Ovary (tissue), 9 donors: ENCODE measurements around the gene CNTN5. TPM values are rescaled to one million over a fixed set of nuclear protein-coding genes. Genes with fewer than 3 reads are reported as not detected.

Source experiments
- DNase-seq, 5 donors: peaks; one replicate each; pipeline ENCODE4 v3.0.0-alpha.2; 2019 to 2020
- H3K27ac ChIP-seq, 2 donors: fragments of 200-600 bp; one replicate each; pipeline versions ENCODE4 v1.5.1 to v1.8.0; 2019 to 2022
- H3K27me3 ChIP-seq: fragments of 200-600 bp; one replicate; pipeline ENCODE4 v1.8.0; 2022
- H3K36me3 ChIP-seq: fragments of 200-600 bp; sonication (generic); one replicate; pipeline ENCODE4 v1.5.1; 2019
- H3K4me1 ChIP-seq: one replicate; pipeline ENCODE4 v1.8.1; 2013; ENCODE audit warnings: mild to moderate bottlenecking, moderate library complexity; ENCODE audit not compliant: insufficient read depth
- H3K4me3 ChIP-seq: fragments of 200-600 bp; sonication (generic); one replicate; pipeline ENCODE4 v1.5.1; 2017
- H3K9me3 ChIP-seq, 2 donors: fragments of 200-600 bp in 1 of 2; sonication (generic) in 1 of 2; one replicate each; pipeline versions ENCODE4 v1.5.1 to v1.8.1; 2013 to 2019; ENCODE audit warnings: mild to moderate bottlenecking in 1 of 2, moderate library complexity in 1 of 2
- CTCF ChIP-seq, 3 donors: fragments of 450-650 bp in 2 of 3; fragments of 200-600 bp in 1 of 3; IDR thresholded peaks; one replicate each; pipeline versions ENCODE4 v1.5.1 to v1.8.0; 2016 to 2022; ENCODE audit warnings: antibody characterized with exemption in 3 of 3, mild to moderate bottlenecking in 1 of 3
- EP300 ChIP-seq: sonication (generic); formaldehyde crosslinking; IDR thresholded peaks from one replicate; pipeline ENCODE4 v1.6.1; 2017; ENCODE audit warnings: antibody characterized with exemption
- POLR2A ChIP-seq: fragments of 450-650 bp; IDR thresholded peaks from one replicate; pipeline ENCODE4 v1.6.1; 2017; ENCODE audit warnings: antibody characterized with exemption, mild to moderate bottlenecking, moderate library complexity
- WGBS, 3 donors: extraction: QIAGEN DNeasy Blood & Tissue Kit in 1 of 3; methylation state at CpG; one replicate each; pipeline versions ENCODE4 v1.1.5 to v1.1.7; 2013 to 2017; 5-methylcytosine and 5-hydroxymethylcytosine counted together
- intact Hi-C, 4 donors: fragments of 100-400 bp; cut with DNase I; formaldehyde crosslinking; loops; one replicate each; pipeline versions ENCODE4 v1.11.0 to v1.15.1; 2022 to 2023
- polyA plus RNA-seq, 2 donors: library from polyadenylated mRNA; stranded (reverse); fragments of 200-250 nt in 1 of 2; fragments of 350-450 nt in 1 of 2; fragmentation: Illumina TruSeq in 1 of 2; extraction: RNeasy Lipid Tissue Mini Kit (QIAGEN cat#74804) in 1 of 2; gene quantifications; one replicate each; pipeline ENCODE4 v1.2.3, GENCODE V29; 2013 to 2014
- total RNA-seq, 7 donors: library from RNA; depleted of rRNA in 2 of 7; stranded (reverse); fragments of >200 nt in 2 of 7; fragmentation: NEBNext Ultra II Directional in 3 of 7; extraction: Animal tissue kit (Norgen Biotek cat#: 25700) in 3 of 7; gene quantifications; one replicate each; pipeline versions ENCODE4 v1.1.0 to v1.2.4, GENCODE V29; 2016 to 2023
- donor health status: DM: no; HTN: no; CAD: no; lungs with moderate emphysema.
- donor health status: DM: no; HTN: no; CAD: no.
- donor health status: Bipolar disorder and iron deficiency.
- donor health status: DM: yes; HTN: yes; CAD: no.
- donor health status: DM: no; HTN: no; CAD: no.
- donor health status: DM: yes; HTN: yes; CAD: no.

CNTN5 gene
- total and polyA plus RNA-seq, 9 donors = 0.02 to 1.1 (median 0.15) TPM; not detected in 5

- Histone ChIP-seq H3K27me3 (no peaks in the 10 kb centered on the region), H3K36me3 (no peaks in the 10 kb centered on the region), H3K4me3 (no peak overlapping the region), H3K9me3 (no peaks in the 10 kb centered on the region), H3K27ac (no peak overlapping the region), H3K4me1 (no peaks in the 10 kb centered on the region)
- TF ChIP-seq POLR2A (no peak), CTCF (IDR thresholded peaks at IDR 0.05) (no peak), EP300 (no peak)
- intact Hi-C loops = no loop called here
- no peak for DNase-seq
- 45 to 62% (median 58%) methylated on average over 5 of the region's 5 CpGs for WGBS, 3 donors
Observed at GRCh38 chr11:99349151-99349673, 328.5 kb downstream of the CNTN5 start.

DNA sequence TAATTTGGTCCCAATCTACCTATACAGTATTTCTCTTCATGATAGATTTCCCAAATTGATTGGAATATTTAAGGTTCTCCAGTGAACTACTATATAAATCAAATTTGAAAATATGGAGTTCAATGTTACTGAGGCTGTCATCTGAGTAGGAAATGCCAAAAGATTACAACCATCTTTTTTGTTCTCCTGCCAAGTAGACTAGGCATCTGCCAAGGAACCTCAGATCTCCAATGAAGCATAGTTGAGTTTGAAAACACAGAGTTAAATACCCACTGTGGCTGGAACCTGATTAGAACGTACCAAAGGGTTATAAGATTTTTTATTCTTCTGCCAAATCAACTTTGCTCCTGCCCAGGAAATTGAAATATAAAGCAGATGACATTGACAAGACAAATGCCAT lies 330.9 kb downstream of the CNTN5 start:
- TF ChIP-seq CTCF (IDR thresholded peaks at IDR 0.05) (no peak), EP300 (no peak), POLR2A (no peak)
- Histone ChIP-seq H3K4me3 (no peak overlapping the region), H3K4me1 (no peaks in the 10 kb centered on the region), H3K27me3 (no peaks in the 10 kb centered on the region), H3K36me3 (no peaks in the 10 kb centered on the region), H3K27ac (no peak overlapping the region), H3K9me3 (no peaks in the 10 kb centered on the region)
- intact Hi-C loops = no loop called here
- WGBS, 3 donors = 5 to 7% (median 6%) methylated on average over 1 of the region's 1 CpG
- no peak for DNase-seq

DNA sequence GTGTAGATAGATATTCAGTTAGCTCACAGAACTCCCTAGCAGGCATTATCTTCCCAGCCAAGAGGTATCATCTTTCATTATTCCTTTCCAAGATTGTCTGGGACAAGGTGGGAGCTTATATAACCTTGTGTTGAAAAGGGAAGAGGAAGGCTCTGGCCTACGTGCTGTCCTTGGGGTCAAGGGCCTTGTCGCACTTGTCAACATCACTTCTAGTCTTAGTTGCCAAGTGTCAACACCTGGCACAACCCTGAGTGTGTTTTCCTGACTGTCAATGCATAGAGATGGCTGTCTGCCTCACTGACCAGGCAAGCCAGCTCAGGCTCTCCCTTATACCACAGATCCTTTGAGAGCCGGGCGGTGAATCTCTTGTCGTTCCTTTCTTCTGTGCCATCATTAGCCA lies 331.9 kb downstream of the CNTN5 start:
- TF ChIP-seq EP300 (no peak), POLR2A (no peak), CTCF (IDR thresholded peaks at IDR 0.05) (no peak)
- H3K9me3 ChIP-seq = no peaks in the 10 kb centered on the region
- H3K27ac ChIP-seq = no peak overlapping the region
- H3K4me1 ChIP-seq = no peaks in the 10 kb centered on the region
- no peak for DNase-seq
- no peaks in the 10 kb centered on the region for H3K36me3 ChIP-seq
- intact Hi-C loops = no loop called here
- 66 to 71% (median 69%) methylated on average over 5 of the region's 5 CpGs for WGBS, 3 donors
- no peak overlapping the region for H3K4me3 ChIP-seq
- H3K27me3 ChIP-seq = no peaks in the 10 kb centered on the region

DNA sequence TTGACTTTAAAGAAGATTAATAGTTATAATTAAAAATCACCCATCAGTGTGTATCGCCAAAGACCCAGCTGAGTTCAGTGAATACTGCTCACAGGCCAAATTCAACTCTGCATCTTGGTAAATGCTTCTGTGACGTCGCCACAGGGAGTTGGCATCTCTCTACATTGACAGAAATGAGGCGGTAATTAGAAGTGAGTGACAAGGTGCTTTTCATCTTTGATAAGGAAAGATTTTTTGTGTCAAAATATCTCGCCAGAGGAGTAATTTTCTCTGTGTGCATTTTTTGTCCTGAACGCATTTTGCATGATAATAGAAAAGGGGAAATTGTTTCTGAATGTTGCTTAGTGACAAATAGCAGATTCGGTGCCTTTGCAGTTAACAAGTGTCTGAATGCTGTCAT lies 345.8 kb downstream of the CNTN5 start:
- H3K27ac ChIP-seq = no peak overlapping the region
- no peaks in the 10 kb centered on the region for H3K27me3 ChIP-seq
- peaks cover 1% of the 10 kb centered on the region for H3K4me1 ChIP-seq
- no peaks in the 10 kb centered on the region for H3K9me3 ChIP-seq
- DNase-seq = no peak
- intact Hi-C loops = no loop called here
- H3K4me3 ChIP-seq = no peak overlapping the region
- H3K36me3 ChIP-seq = no peaks in the 10 kb centered on the region
- WGBS, 3 donors = 90 to 92% (median 90%) methylated on average over 7 of the region's 7 CpGs
- no peak for TF ChIP-seq POLR2A
- no peak for TF ChIP-seq CTCF (IDR thresholded peaks at IDR 0.05)
- TF ChIP-seq EP300 = no peak
